ENCODE results near the gene ATXN1. TPM values are rescaled to one million over a fixed set of nuclear protein-coding genes. Genes with fewer than 3 reads are reported as not detected.

ATXN1 gene
- total RNA-seq, 1 experiment from 2014 or later = 5.6 TPM

DNA sequence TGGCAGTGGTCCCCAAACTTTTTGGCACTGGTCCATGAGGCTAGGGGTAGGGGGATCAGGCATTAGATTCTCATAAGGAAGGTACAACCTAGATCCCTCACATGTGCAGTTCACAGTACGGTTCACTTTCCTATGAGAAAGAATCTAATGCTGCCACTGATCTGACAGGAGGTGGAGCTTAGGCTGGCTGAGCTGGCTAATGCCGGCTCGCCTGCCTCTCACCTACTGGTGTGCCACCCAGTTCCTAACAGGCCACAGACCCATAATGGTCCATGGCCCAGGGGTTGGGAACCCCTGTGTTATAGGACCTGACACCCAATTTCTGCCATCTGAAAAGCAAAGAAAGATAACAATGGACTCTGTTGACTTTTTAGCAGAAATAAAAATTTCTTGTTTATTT lies 323.3 kb downstream of the ATXN1 start:
- Histone ChIP-seq H3K56ac (ENCODE audit: insufficient read length, low read depth, low read length) (no peak overlapping the region), H3K79me2 (ENCODE audit: insufficient read depth, low read length) (no peaks in the 10 kb centered on the region), H2BK5ac (ENCODE audit: insufficient read length, low read length) (no peak overlapping the region), H4K8ac (replicated peaks; ENCODE audit: insufficient read length, low read depth, low read length) (no peak overlapping the region), H2AFZ (ENCODE audit: low read length) (no peak overlapping the region), H2BK120ac (ENCODE audit: low read depth, low read length, poor library complexity, severe bottlenecking) (no peak overlapping the region), H3K79me1 (ENCODE audit: insufficient read depth, low read depth, low read length, poor library complexity, severe bottlenecking) (no peaks in the 10 kb centered on the region), H3K4me2 (ENCODE audit: insufficient read depth, insufficient read length, low read length) (no peak overlapping the region), H3K18ac (ENCODE audit: insufficient read length, low read depth, low read length) (no peak overlapping the region), H3K9me3 (ENCODE audit: control insufficient read depth, low read depth, low read length) (no peaks in the 10 kb centered on the region), H3K9ac (ENCODE audit: extremely low read depth, insufficient read length, low read length) (no peak overlapping the region), H3K23ac (ENCODE audit: insufficient read length, low read depth, low read length) (no peak overlapping the region), H2BK12ac (ENCODE audit: insufficient read length, low read depth, low read length) (no peak overlapping the region), H4K20me1 (ENCODE audit: control insufficient read depth, insufficient read depth, insufficient read length) (no peaks in the 10 kb centered on the region), H3K4ac (ENCODE audit: low read depth, low read length) (no peak overlapping the region), H3K27ac (ENCODE audit: insufficient read length, low read depth, low read length) (no peak overlapping the region), H2BK20ac (ENCODE audit: low read depth, low read length, poor library complexity, severe bottlenecking) (no peak overlapping the region), H3K4me1 (ENCODE audit: insufficient read depth, low read length) (no peaks in the 10 kb centered on the region), H3K23me2 (ENCODE audit: insufficient read length, low read depth, low read length, poor library complexity, severe bottlenecking) (no peaks in the 10 kb centered on the region), H3K27me3 (ENCODE audit: insufficient read depth, low read length) (no peaks in the 10 kb centered on the region), H4K91ac (ENCODE audit: insufficient read length, low read depth, low read length) (no peak overlapping the region), H3K14ac (ENCODE audit: insufficient read depth, low read length) (no peak overlapping the region), H2BK15ac (ENCODE audit: low read depth, low read length) (no peak overlapping the region), H4K5ac (ENCODE audit: insufficient read length, low read depth, low read length) (no peak overlapping the region), H2AK5ac (ENCODE audit: insufficient read length, low read length) (no peak overlapping the region), H3T11ph (ENCODE audit: low read length) (no peak overlapping the region)
- no peaks in the 10 kb centered on the region for H3K4me1 Mint-ChIP-seq
- H3K9me3 Mint-ChIP-seq = no peaks in the 10 kb centered on the region
- H3K4me3 Mint-ChIP-seq = no peak overlapping the region
- H3K27ac Mint-ChIP-seq = no peak overlapping the region
- no peaks in the 10 kb centered on the region for H3K27me3 Mint-ChIP-seq (ENCODE audit: low read depth)
- DNase-seq = no peak
- TF ChIP-seq, protein P1, sequence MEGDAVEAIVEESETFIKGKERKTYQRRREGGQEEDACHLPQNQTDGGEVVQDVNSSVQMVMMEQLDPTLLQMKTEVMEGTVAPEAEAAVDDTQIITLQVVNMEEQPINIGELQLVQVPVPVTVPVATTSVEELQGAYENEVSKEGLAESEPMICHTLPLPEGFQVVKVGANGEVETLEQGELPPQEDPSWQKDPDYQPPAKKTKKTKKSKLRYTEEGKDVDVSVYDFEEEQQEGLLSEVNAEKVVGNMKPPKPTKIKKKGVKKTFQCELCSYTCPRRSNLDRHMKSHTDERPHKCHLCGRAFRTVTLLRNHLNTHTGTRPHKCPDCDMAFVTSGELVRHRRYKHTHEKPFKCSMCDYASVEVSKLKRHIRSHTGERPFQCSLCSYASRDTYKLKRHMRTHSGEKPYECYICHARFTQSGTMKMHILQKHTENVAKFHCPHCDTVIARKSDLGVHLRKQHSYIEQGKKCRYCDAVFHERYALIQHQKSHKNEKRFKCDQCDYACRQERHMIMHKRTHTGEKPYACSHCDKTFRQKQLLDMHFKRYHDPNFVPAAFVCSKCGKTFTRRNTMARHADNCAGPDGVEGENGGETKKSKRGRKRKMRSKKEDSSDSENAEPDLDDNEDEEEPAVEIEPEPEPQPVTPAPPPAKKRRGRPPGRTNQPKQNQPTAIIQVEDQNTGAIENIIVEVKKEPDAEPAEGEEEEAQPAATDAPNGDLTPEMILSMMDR (conservative IDR thresholded peaks at IDR 0.05) = no peak
- H3K36me3 Mint-ChIP-seq (ENCODE audit: insufficient read depth in 1 of 3, low read depth in 3 of 3) = no peaks in the 10 kb centered on the region
- no CpG with 5 or more reads among the region's 3 CpGs for WGBS (ENCODE audit: extremely low coverage, insufficient read length, low lambda C conversion rate)
